ENCODE measurements around the gene CCNY.
"Not testable (repeated sequence)": the region's sequence is repeated elsewhere in the genome, so short reads cannot be mapped to it uniquely, and the experiment has no call there.

GRCh38 chr10:35404077-35404476 lies 67.8 kb downstream of the CCNY start:
- TF ChIP-seq, protein P1, sequence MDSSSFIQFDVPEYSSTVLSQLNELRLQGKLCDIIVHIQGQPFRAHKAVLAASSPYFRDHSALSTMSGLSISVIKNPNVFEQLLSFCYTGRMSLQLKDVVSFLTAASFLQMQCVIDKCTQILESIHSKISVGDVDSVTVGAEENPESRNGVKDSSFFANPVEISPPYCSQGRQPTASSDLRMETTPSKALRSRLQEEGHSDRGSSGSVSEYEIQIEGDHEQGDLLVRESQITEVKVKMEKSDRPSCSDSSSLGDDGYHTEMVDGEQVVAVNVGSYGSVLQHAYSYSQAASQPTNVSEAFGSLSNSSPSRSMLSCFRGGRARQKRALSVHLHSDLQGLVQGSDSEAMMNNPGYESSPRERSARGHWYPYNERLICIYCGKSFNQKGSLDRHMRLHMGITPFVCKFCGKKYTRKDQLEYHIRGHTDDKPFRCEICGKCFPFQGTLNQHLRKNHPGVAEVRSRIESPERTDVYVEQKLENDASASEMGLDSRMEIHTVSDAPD (CRISPR knock-in tag; IDR thresholded peaks at IDR 0.05) = not testable (repeated sequence)
- TF ChIP-seq, protein P2, sequence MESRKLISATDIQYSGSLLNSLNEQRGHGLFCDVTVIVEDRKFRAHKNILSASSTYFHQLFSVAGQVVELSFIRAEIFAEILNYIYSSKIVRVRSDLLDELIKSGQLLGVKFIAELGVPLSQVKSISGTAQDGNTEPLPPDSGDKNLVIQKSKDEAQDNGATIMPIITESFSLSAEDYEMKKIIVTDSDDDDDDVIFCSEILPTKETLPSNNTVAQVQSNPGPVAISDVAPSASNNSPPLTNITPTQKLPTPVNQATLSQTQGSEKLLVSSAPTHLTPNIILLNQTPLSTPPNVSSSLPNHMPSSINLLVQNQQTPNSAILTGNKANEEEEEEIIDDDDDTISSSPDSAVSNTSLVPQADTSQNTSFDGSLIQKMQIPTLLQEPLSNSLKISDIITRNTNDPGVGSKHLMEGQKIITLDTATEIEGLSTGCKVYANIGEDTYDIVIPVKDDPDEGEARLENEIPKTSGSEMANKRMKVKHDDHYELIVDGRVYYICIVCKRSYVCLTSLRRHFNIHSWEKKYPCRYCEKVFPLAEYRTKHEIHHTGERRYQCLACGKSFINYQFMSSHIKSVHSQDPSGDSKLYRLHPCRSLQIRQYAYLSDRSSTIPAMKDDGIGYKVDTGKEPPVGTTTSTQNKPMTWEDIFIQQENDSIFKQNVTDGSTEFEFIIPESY (CRISPR knock-in tag; IDR thresholded peaks at IDR 0.05) = not testable (repeated sequence)
- TF ChIP-seq, protein P3, sequence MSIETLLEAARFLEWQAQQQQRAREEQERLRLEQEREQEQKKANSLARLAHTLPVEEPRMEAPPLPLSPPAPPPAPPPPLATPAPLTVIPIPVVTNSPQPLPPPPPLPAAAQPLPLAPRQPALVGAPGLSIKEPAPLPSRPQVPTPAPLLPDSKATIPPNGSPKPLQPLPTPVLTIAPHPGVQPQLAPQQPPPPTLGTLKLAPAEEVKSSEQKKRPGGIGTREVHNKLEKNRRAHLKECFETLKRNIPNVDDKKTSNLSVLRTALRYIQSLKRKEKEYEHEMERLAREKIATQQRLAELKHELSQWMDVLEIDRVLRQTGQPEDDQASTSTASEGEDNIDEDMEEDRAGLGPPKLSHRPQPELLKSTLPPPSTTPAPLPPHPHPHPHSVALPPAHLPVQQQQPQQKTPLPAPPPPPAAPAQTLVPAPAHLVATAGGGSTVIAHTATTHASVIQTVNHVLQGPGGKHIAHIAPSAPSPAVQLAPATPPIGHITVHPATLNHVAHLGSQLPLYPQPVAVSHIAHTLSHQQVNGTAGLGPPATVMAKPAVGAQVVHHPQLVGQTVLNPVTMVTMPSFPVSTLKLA (IDR thresholded peaks at IDR 0.05) = not testable (repeated sequence)
- TF ChIP-seq GABPA (IDR thresholded peaks at IDR 0.05; ENCODE audit: low read depth, low read length); GABPA (CRISPR knock-in tag; IDR thresholded peaks at IDR 0.05; ENCODE audit: low read depth); HHEX (CRISPR knock-in tag; IDR thresholded peaks at IDR 0.05); ZBTB7A (CRISPR knock-in tag; IDR thresholded peaks at IDR 0.05); CTCF (CRISPR knock-in tag; IDR thresholded peaks at IDR 0.05); SYNCRIP (IDR thresholded peaks at IDR 0.05; ENCODE audit: insufficient read depth, low read depth, low read length); NR0B2 (CRISPR knock-in tag; IDR thresholded peaks at IDR 0.05): not testable (repeated sequence)
- TF ChIP-seq, protein P4, sequence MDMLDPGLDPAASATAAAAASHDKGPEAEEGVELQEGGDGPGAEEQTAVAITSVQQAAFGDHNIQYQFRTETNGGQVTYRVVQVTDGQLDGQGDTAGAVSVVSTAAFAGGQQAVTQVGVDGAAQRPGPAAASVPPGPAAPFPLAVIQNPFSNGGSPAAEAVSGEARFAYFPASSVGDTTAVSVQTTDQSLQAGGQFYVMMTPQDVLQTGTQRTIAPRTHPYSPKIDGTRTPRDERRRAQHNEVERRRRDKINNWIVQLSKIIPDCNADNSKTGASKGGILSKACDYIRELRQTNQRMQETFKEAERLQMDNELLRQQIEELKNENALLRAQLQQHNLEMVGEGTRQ (IDR thresholded peaks at IDR 0.05; ENCODE audit: low read depth, low read length) = not testable (repeated sequence)
- TF ChIP-seq, protein P4 (CRISPR knock-in tag; IDR thresholded peaks at IDR 0.05; ENCODE audit: borderline replicate concordance) = not testable (repeated sequence)

Data from HepG2 (cell line).